GM12878 (cell line): Measurements from ENCODE around the gene AP3D1. TPM values are rescaled to one million over a fixed set of nuclear protein-coding genes. Genes with fewer than 3 reads are reported as not detected.
A peak's percentile ranks its signal among the peaks of the same experiment; 100 is the strongest.

Source experiments
- ATAC-seq: fragments of 200-7000 bp; cut with Tn5 transposase; 3 replicates; pipeline ENCODE4 v1.9.1; 2020; ENCODE audit warnings: mild to moderate bottlenecking, moderate library complexity
- BruUV-seq: library from RNA; stranded (reverse); fragments of 400-500 nt; replicated peaks from 2 replicates; lab custom pipeline; 2021; lab: Mats Ljungman, UMichigan
- CTCF ChIA-PET: fragments of 300-600 bp; sonication (Branson Sonifier 250); formaldehyde crosslinking; extraction: SDS; loops from one replicate; lab custom pipeline; 2021; ENCODE audit warnings: inconsistent platforms; lab: Yijun Ruan, JAX
- POLR2A ChIA-PET: fragments of 350-600 bp; formaldehyde crosslinking; extraction: SDS; loops from one replicate; lab custom pipeline; 2021; ENCODE audit warnings: inconsistent platforms; lab: Charles Lee
- RAD21 ChIA-PET: fragments of 300-600 bp; sonication (Branson Sonifier 250); formaldehyde crosslinking; loops from one replicate; lab custom pipeline; 2023; ENCODE audit warnings: antibody characterized with exemption; ENCODE audit not compliant: unreplicated experiment; lab: Charles Lee
- SMC1A ChIA-PET: fragments of 300-600 bp; sonication (Branson Sonifier 250); formaldehyde crosslinking; loops from one replicate; lab custom pipeline; 2023; ENCODE audit not compliant: unreplicated experiment, uncharacterized antibody; lab: Charles Lee
- DNase-seq: peaks from one replicate; pipeline ENCODE4 v3.0.0-alpha.2; 2011; ENCODE audit warnings: low read depth, low spot score
- FAIRE-seq: peaks from 3 replicates; lab custom pipeline; 2011; peaks lifted over from hg19 to GRCh38; lab: Jason Lieb, UNC
- H2AFZ ChIP-seq: 2 replicates; pipeline ENCODE4 v1.6.0; 2011; ENCODE audit warnings: low read depth, low read length, control low read depth; ENCODE audit not compliant: control insufficient read depth
- H3K27ac ChIP-seq: 2 replicates; pipeline ENCODE4 v1.5.1; 2011; ENCODE audit warnings: control low read depth; ENCODE audit not compliant: control insufficient read depth, insufficient read depth
- H3K27me3 ChIP-seq, 2 experiments: replicated peaks in 1 of 2; 2 replicates each; pipeline versions ENCODE4 v1.6.0 to v1.6.1; 2011; ENCODE audit warnings: low read length in 1 of 2; ENCODE audit not compliant: control insufficient read depth in 2 of 2, insufficient read depth in 2 of 2
- H3K36me3 ChIP-seq, 2 experiments: 2 replicates each; pipeline ENCODE4 v1.5.1; 2011; ENCODE audit warnings: low read length in 1 of 2; ENCODE audit not compliant: control insufficient read depth in 2 of 2, insufficient read depth in 2 of 2
- H3K4me1 ChIP-seq: 2 replicates; pipeline ENCODE4 v1.6.1; 2011; ENCODE audit warnings: mild to moderate bottlenecking, low read length, moderate library complexity, mixed read lengths; ENCODE audit not compliant: control insufficient read depth, insufficient read depth
- H3K4me2 ChIP-seq: 2 replicates; pipeline ENCODE4 v1.6.0; 2011; ENCODE audit warnings: control low read depth; ENCODE audit not compliant: control insufficient read depth, insufficient read depth
- H3K4me3 ChIP-seq: fragments of 200-600 bp; sonication (generic); 2 replicates; pipeline ENCODE4 v1.5.1; 2016
- H3K79me2 ChIP-seq: 2 replicates; pipeline ENCODE4 v1.6.0; 2011; ENCODE audit warnings: low read length; ENCODE audit not compliant: control insufficient read depth, insufficient read depth
- H3K9ac ChIP-seq: 2 replicates; pipeline ENCODE4 v1.8.0; 2011; ENCODE audit warnings: low read length, control low read depth, mixed read lengths; ENCODE audit not compliant: control insufficient read depth, insufficient read depth
- H3K9me3 ChIP-seq: replicated peaks from 3 replicates; pipeline ENCODE4 v1.5.1; 2011; ENCODE audit warnings: mild to moderate bottlenecking, low read length; ENCODE audit not compliant: control insufficient read depth, insufficient read depth
- H4K20me1 ChIP-seq: 2 replicates; pipeline ENCODE4 v1.6.0; 2011; ENCODE audit not compliant: control insufficient read depth, insufficient read depth
- CEBPB ChIP-seq, 2 experiments: fragments of 150-350 bp in 1 of 2; IDR thresholded peaks; 2 replicates each; pipeline ENCODE4 v1.6.1; 2012 to 2014; ENCODE audit warnings: low read depth in 2 of 2, low read length in 2 of 2, borderline replicate concordance in 1 of 2, inconsistent platforms in 1 of 2
- CTCF ChIP-seq, 3 experiments: IDR thresholded peaks in 2 of 3; conservative IDR thresholded peaks in 1 of 3; 2 replicates each; pipeline ENCODE4 v1.5.1; 2011; ENCODE audit warnings: low read depth in 3 of 3, low read length in 3 of 3, mild to moderate bottlenecking in 3 of 3, control low read depth in 2 of 3, moderate library complexity in 2 of 3, inconsistent platforms in 1 of 3, mixed read lengths in 1 of 3; ENCODE audit not compliant: control insufficient read depth in 2 of 3, insufficient read depth in 1 of 3; ENCODE audit errors: extremely low read depth in 1 of 3
- E2F4 ChIP-seq: IDR thresholded peaks from 2 replicates; pipeline ENCODE4 v1.6.1; 2012; ENCODE audit warnings: low read depth, low read length, improper control_type of control experiment
- KLF5 ChIP-seq: fragments of 450-650 bp; IDR thresholded peaks from 2 replicates; pipeline ENCODE4 v1.6.1; 2014; ENCODE audit warnings: mild to moderate bottlenecking; ENCODE audit not compliant: partially characterized antibody
- NR2F1 ChIP-seq: fragments of 450-650 bp; conservative IDR thresholded peaks from 2 replicates; pipeline ENCODE4 v1.6.1; 2017; ENCODE audit warnings: mild to moderate bottlenecking
- PAX5 ChIP-seq: IDR thresholded peaks from 2 replicates; pipeline ENCODE4 v1.6.1; 2011; ENCODE audit warnings: low read depth, low read length, borderline replicate concordance
- POLR2A ChIP-seq: IDR thresholded peaks from 2 replicates; pipeline ENCODE4 v1.6.1; 2011; ENCODE audit warnings: low read depth, mild to moderate bottlenecking, low read length
- ZBTB4 ChIP-seq: fragments of 450-650 bp; formaldehyde crosslinking; IDR thresholded peaks from 2 replicates; pipeline ENCODE4 v1.4.0; 2022; ENCODE audit warnings: mild to moderate bottlenecking, moderate library complexity
- ZNF24 ChIP-seq: fragments of 450-650 bp; IDR thresholded peaks from 2 replicates; pipeline ENCODE4 v1.6.1; 2017; ENCODE audit warnings: antibody characterized with exemption, mild to moderate bottlenecking
- ZNF622 ChIP-seq: fragments of 450-650 bp; IDR thresholded peaks from 2 replicates; pipeline ENCODE4 v1.6.1; 2017; ENCODE audit warnings: mild to moderate bottlenecking, inconsistent platforms
- WGBS: methylation state at CpG from one replicate; pipeline ENCODE4 v1.1.6; 2016; ENCODE audit warnings: low lambda C conversion rate; ENCODE audit not compliant: insufficient replicate concordance, insufficient coverage; ENCODE audit errors: missing lambda C conversion rate; 5-methylcytosine and 5-hydroxymethylcytosine counted together
- in situ Hi-C: fragments of 300-500 bp; cut with MboI; formaldehyde crosslinking; loops from 9 replicates; pipeline ENCODE4 v1.14.3; 2018; ENCODE audit warnings: mixed read lengths
- intact Hi-C: fragments of 100-400 bp; cut with micrococcal nuclease; formaldehyde crosslinking; loops from one replicate; pipeline ENCODE4 v1.14.2; 2022; ENCODE audit not compliant: unreplicated experiment
- polyA plus RNA-seq, 11 experiments: library from polyadenylated mRNA; depleted of rRNA in 4 of 11; unstranded in 6 of 11; stranded (reverse) in 5 of 11; fragments of >200 nt; fragmentation: Nextera tagmentation in 4 of 11; fragmentation: Illumina TruSeq in 1 of 11; extraction: Ambion mirVana in 4 of 11; extraction: Trizol in 1 of 11; gene quantifications; 1 replicate in 1 of 11; 2 replicates in 10 of 11; pipeline versions ENCODE4 v1.2.1 to v1.2.3, GENCODE V29; 2011 to 2016; ENCODE audit warnings: inconsistent platforms in 2 of 11, missing spikeins in 2 of 11, low read depth in 1 of 11
- total RNA-seq, 4 experiments: library from RNA; depleted of rRNA in 3 of 4; stranded (reverse); fragments of >200 nt in 3 of 4; fragmentation: Illumina TruSeq in 1 of 4; extraction: Trizol in 1 of 4; gene quantifications; 2 replicates each; pipeline versions ENCODE4 v1.2.1 to v1.2.3, GENCODE V29; 2013 to 2021

AP3D1 gene
- total and polyA plus RNA-seq, 10 of the 15 experiments (the other 5 are each of a cell fraction or from before 2014, with no cell fraction given): 1.5 to 108 (median 59.1) TPM

- peak; percentile 34; the same call in 2 of the 3 replicates for ATAC-seq
- WGBS: 73% methylated on average over 13 of the region's 13 CpGs
- DNase-seq: no peak
- no peak overlapping the region for H2AFZ ChIP-seq
- H3K9ac ChIP-seq: no peak overlapping the region
- H3K4me1 ChIP-seq: no peaks in the 10 kb centered on the region
- POLR2A ChIA-PET: interaction anchor here (0.6 kb wide), 1 partner anchor 366 kb away, joined by 3 read pairs; no protein-coding TSS in a partner anchor
- peaks cover 22 to 72% of the 10 kb centered on the region in 2 experiments; a peak in 3 of 4 replicates for H3K36me3 ChIP-seq
- no peaks in the 10 kb centered on the region for H4K20me1 ChIP-seq
- no peaks in the 10 kb centered on the region for H3K79me2 ChIP-seq
- in situ Hi-C loops: no loop called here
- intact Hi-C loops: no loop called here
- SMC1A ChIA-PET: no interaction called here
- RAD21 ChIA-PET: no interaction called here
- FAIRE-seq: no peak
- no peak overlapping the region for H3K4me2 ChIP-seq
- H3K9me3 ChIP-seq: no peaks in the 10 kb centered on the region; the same call in 2 of the 3 replicates
- no peak overlapping the region for H3K4me3 ChIP-seq
- CTCF ChIA-PET: no interaction called here
- BruUV-seq: no TSS peak
- no peak overlapping the region for H3K27ac ChIP-seq
- TF ChIP-seq ZNF24 (no peak), POLR2A (peak; percentile 34; the same call in 1 of the 2 replicates), CTCF (IDR thresholded peaks at IDR 0.05 in 2 of 3, conservative IDR thresholded peaks at IDR 0.05 in 1 of 3; ENCODE audit: control insufficient read depth in 2 of 3, extremely low read depth in 1 of 3, insufficient read depth in 1 of 3, low read depth in 3 of 3, low read length in 3 of 3) (peak in 1 of 3 experiments; percentile 13; a peak in 2 of 6 replicates)
- TF ChIP-seq, all 136 proteins: peak for 2
- no peaks in the 10 kb centered on the region for H3K27me3 ChIP-seq
These were observed 40.5 kb downstream of the AP3D1 start for GRCh38 chr19:2110822-2111221.

GRCh38 chr19:2109046-2109864 is 42.1 kb downstream of the AP3D1 start:
- Histone ChIP-seq H3K79me2 (peaks cover 2% of the 10 kb centered on the region), H3K4me1 (no peaks in the 10 kb centered on the region), H3K36me3 (peaks cover 24 to 64% of the 10 kb centered on the region in 2 experiments; a peak in 3 of 4 replicates), H3K4me2 (no peak overlapping the region), H3K27me3 (no peaks in the 10 kb centered on the region), H2AFZ (no peak overlapping the region), H3K9me3 (no peaks in the 10 kb centered on the region; the same call in 2 of the 3 replicates), H4K20me1 (no peaks in the 10 kb centered on the region), H3K4me3 (no peak overlapping the region), H3K27ac (no peak overlapping the region), H3K9ac (no peak overlapping the region)
- BruUV-seq: no TSS peak
- intact Hi-C loops (no loop called here), in situ Hi-C loops (no loop called here)
- WGBS: 96% methylated on average over 31 of the region's 31 CpGs
- SMC1A ChIA-PET: no interaction called here
- CTCF ChIA-PET: no interaction called here
- POLR2A ChIA-PET: no interaction called here
- FAIRE-seq: no peak
- DNase-seq: no peak
- RAD21 ChIA-PET: no interaction called here
- ATAC-seq: no peak
- TF ChIP-seq PAX5: no peak
- TF ChIP-seq ZBTB4: no peak
- no peak for TF ChIP-seq KLF5
- TF ChIP-seq E2F4: no peak
- TF ChIP-seq ZNF622: no peak
- no peak for TF ChIP-seq CEBPB (IDR thresholded peaks at IDR 0.05; ENCODE audit: borderline replicate concordance in 1 of 2, low read depth in 2 of 2, low read length in 2 of 2)
- TF ChIP-seq NR2F1: no peak
